GM12873 (cell line): ENCODE data around the gene NPEPPS.
A peak's percentile ranks its signal among the peaks of the same experiment; 100 is the strongest.

Experiments
- TF ChIP-seq, protein P1 (sequence below): IDR thresholded peaks from 2 replicates; pipeline ENCODE4 v1.5.1; 2012; ENCODE audit warnings: low read depth, mild to moderate bottlenecking, moderate library complexity, low read length, control low read depth; ENCODE audit not compliant: insufficient read depth; ENCODE audit errors: missing control alignments

The NPEPPS gene

DNA sequence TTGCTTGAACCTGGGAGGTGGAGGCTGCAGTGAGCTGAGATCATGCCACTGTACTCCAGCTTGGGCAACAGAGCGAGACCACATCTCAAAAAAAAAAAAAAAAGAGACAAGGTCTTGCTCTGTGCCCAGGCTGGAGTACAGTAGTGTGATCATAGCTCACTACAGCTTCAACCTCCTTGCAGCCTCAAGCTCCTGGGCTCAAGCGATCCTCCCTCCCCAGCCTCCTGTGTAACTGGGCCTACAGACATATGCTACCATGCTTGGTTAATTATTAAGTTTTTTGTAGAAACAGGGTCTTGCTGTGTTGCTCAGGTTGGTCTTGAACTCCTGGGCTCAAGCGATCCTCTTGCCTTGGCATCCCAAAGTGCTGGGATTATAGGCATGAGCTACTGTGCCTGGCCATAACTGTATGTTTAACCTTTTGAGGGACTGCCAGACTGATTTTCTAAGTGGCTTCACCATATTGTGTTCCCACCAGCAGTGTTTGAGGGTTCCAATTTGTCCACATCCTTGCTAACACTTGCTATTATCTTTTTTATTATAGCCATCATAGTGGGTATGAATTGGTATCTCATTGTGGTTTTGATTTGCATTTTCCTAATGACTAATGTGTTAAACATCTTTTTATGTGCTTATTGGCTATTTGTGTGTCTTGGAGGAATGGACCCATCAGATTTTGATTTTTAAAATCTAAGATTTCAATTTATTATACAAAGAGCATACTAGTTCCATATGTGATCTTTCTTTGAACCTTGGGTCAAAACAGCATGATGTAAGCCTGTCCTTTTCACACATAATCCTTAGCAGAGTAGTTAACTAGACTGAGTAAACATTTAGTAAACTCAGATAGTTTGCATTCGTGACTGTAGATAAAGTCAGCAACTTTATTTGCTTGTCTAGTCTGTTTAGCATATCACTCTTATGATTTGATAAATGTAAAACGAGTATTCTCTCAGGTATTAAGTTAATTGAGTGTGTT lies 80.8 kb downstream of the NPEPPS start:
- TF ChIP-seq, protein P1, sequence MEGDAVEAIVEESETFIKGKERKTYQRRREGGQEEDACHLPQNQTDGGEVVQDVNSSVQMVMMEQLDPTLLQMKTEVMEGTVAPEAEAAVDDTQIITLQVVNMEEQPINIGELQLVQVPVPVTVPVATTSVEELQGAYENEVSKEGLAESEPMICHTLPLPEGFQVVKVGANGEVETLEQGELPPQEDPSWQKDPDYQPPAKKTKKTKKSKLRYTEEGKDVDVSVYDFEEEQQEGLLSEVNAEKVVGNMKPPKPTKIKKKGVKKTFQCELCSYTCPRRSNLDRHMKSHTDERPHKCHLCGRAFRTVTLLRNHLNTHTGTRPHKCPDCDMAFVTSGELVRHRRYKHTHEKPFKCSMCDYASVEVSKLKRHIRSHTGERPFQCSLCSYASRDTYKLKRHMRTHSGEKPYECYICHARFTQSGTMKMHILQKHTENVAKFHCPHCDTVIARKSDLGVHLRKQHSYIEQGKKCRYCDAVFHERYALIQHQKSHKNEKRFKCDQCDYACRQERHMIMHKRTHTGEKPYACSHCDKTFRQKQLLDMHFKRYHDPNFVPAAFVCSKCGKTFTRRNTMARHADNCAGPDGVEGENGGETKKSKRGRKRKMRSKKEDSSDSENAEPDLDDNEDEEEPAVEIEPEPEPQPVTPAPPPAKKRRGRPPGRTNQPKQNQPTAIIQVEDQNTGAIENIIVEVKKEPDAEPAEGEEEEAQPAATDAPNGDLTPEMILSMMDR, result no peak

DNA sequence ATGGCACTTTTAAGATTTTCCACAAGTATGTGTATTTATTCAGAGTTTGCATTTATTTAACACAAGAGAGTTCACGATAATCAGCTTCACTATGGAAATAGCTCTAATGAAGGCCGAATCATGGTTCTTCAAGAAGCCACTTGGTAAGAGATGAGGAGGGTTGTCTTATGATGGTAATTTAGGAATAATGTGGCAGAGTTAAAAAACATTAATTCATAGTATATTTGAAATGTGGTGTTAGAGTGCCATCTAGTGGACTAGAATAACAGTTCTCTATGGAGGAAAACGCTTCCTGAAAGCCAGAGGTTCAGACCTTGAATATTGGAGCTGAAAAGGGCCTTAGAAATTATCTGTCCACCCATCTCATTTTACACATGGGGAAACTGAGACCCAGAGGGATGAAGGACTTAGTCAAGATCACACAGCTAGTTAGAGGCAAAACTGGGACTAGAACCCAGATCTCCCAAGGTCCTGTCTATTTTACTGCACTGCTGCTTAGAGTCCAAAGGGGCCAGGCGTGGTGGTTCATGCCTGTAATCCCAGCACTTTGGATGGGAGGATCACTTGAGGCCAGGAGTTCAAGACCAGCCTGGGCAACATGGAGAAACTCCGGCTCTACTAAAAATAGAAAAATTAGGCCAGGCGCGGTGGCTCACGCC lies 85.0 kb downstream of the NPEPPS start:
- TF ChIP-seq, protein P1, result peak; percentile 59

DNA sequence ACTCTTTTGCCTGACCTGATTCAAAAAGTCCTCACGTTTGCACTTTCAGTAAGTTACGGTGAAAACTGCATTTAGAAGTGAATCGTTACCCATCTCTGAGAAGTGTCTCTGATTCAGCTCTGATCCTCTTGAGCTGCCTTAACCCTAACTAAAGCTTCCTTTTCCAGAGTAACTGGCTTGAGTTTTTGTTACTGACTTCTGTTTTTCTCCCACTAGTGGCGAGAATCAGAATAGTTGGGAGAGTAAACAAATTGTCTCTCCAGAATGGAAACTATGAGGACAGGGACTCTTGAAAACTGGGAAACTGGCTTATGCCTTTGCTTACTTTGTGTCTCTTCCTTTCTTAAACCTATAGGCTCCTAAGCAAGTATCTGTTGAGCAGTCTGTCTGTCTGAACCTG lies 87.5 kb downstream of the NPEPPS start:
- TF ChIP-seq, protein P1, result no peak

DNA sequence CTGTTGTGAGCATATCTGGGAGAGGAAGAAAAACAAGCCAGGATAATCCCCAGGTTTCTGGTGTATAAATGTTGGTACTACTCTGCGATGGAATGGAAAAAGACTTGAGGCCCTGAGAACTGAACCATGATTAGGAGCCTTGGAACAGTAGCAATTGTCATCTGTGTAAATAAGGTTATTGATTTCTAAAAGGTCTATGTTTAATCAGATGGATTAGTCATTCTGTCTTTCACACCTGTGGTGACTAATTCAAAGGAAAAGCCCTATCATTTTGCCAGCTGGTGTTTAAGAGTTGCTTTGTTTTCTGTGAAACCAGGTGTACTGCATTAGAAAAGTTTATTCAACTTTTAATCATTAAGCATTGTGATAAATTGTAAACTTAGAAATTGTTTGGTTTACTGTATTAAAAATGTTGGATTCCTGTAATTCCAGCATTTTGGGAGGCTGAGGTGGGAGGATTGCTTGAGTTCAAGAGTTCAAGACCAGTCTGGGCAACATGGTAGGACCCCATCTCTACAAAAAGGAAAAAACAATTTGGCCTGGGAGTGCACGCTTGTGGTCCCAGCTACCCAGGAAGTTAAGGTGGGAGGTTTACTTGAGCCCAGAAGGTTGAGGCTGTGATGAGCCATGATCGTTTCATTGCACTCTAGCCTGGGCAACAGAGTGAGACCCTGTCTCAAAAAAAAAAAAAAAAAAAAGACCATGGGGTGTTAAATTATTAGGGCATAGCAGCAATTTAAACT lies 89.8 kb downstream of the NPEPPS start:
- TF ChIP-seq, protein P1, result no peak

DNA sequence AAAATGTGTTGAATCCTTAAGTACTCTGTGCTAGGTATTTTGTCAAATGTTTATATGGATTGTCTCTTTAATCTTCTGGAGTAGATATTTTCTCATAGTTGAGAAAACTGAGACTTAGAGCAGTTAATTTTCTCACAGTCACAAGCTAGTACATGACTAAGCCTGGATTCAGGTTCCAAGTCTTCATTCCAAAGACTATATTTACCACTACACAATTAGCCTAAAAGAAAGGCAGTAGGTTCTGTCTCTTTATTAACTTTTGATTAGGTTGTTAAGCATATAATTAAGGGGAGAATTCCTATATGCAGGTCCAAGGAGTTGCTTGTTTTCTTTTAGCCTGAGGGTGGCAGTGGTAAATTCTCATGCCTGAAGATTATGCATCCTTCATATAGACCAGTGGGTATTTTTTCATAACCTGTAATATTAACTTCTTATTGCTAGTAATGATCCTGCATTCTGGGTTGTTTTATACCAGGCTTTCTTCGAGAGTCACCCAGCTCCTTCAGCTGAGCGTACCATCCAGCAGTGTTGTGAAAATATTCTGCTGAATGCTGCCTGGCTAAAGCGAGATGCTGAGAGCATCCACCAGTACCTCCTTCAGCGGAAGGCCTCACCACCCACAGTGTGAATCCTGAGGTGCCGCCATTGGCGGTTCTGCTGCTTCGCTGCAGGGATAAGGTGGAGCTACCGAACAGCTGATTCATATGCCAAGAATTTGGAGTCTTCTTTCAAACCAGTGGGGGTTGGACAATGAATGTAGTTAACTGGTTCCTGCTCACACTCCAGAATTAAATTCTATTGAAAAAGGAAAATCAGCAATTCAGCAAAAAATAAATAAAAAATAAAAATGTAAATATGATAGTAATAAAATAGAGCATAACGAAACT lies 90.6 kb downstream of the NPEPPS start:
- TF ChIP-seq, protein P1, result no peak

DNA sequence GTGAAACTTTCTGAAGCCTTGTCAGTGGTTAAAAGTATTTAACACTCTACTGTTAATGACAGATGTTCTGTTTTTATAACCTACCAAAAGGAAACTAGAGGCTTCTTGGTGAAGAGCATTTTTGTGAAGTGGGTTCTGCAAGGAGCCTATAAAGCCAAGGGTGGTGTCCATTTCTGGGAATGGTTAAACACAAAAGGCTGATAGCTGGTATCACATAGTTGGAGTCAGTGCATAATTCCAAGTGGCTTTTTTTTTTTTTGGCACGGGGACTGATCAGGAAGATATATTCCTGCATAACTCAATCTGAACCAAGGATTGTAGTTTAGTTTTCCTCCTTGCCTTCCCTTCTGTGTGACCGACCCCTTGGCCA lies 91.3 kb downstream of the NPEPPS start:
- TF ChIP-seq, protein P1, result no peak

DNA sequence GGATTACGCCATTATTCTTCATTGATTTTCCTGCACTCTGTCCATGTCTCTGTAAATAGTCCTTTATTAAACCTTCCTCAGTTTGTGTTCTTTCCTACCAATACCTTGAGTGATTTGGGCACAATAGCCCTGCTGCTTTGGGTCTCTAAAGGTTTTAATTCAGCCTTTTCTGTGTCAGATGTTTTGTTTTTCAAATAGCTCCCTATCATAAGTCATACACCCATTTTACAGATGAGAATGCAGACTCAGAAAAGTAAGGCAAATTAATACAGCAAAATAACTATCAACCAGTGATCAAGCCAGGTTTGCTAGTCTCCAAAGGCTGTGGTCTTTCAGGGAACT lies 93.8 kb downstream of the NPEPPS start:
- TF ChIP-seq, protein P1, result no peak
